ENCODE measurements around the gene TKTL2. TPM values are rescaled to one million over a fixed set of nuclear protein-coding genes. Genes with fewer than 3 reads are reported as not detected.

The TKTL2 gene
- total and polyA plus RNA-seq, 10 of the 15 experiments (the other 5 are each of a cell fraction or from before 2014, with no cell fraction given): 0.03 to 0.04 (median 0.03) TPM; not detected in 7

DNA sequence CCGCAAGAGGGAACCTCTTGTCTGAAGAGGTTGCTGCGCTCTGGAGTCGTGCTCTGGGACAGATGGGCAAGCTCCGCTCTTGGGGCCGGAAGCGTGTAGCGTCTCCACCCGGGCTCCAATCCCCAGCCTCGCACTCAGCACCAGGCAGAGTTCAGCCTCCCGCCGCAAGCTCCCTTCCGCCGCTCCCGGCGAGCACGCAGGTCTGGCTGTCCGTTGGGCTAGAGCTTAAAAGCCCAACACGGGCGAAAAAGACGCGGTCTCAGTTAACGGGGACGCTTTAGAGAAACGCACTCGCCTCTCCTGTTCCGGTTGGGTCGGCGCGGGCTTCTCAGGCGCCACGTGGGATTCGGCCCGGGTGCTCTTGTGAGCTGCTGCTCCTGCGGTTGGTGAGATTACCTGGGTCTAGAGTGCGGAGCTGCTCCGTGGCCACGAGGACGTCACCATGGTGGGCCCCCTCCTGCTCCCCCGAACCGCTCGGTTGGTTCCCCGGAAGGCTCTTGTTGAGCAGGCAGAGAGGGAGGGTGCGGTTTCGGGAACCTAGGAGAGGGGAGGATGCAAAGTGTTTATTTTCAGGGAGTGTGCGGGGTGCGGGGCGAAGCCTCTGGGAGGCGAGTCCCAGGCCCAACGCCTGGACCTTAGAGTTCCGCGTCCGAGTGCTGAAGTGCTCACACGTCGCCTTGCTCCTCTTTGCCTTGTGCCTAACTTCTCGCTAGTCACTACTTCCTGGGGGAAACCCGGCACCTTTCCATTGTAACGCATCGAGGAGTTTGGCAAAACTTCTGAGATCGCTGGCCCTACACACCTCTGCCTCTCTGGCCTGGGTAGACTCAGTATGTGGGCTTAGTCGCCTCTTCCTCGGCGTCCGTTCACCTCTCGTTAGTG, 21.0 kb upstream of the TKTL2 start, which contains the start of gene TMA16 (continued):
- TF ChIP-seq ZNF207 (IDR thresholded peaks at IDR 0.05; ENCODE audit: borderline replicate concordance) (peak; percentile 91), FOS (IDR thresholded peaks at IDR 0.05; ENCODE audit: borderline replicate concordance, extremely low read depth, insufficient read length) (no peak), POLR2A (IDR thresholded peaks at IDR 0.05; ENCODE audit: low read depth, low read length) (peak; percentile 90), POLR2AphosphoS2 (IDR thresholded peaks at IDR 0.05; ENCODE audit: low read depth, low read length) (peak; percentile 73; the same call in 1 of the 2 replicates), SUPT20H (IDR thresholded peaks at IDR 0.05; ENCODE audit: borderline replicate concordance, control insufficient read depth, low read depth, low read length) (no peak), RAD21 (IDR thresholded peaks at IDR 0.05; ENCODE audit: insufficient read depth, low read depth, low read length) (no peak), SUZ12 (IDR thresholded peaks at IDR 0.05; ENCODE audit: unreplicated experiment) (no peak), BCL11A (IDR thresholded peaks at IDR 0.05; ENCODE audit: low read depth, low read length) (0 out of 2 replicates have a peak, but pooled peaks have one; percentile 10), HDAC2 (IDR thresholded peaks at IDR 0.05) (no peak), NR2C2 (IDR thresholded peaks at IDR 0.05; ENCODE audit: borderline replicate concordance, control insufficient read depth, insufficient read length, low read depth) (no peak), ESRRA (IDR thresholded peaks at IDR 0.05; ENCODE audit: low read length) (no peak), CBX5 (IDR thresholded peaks at IDR 0.05; ENCODE audit: low read depth) (peak; percentile 96), BRCA1 (IDR thresholded peaks at IDR 0.05; ENCODE audit: low read depth, low read length) (no peak), RB1 (IDR thresholded peaks at IDR 0.05; ENCODE audit: borderline replicate concordance) (peak; percentile 92; the same call in 1 of the 2 replicates), CEBPB (IDR thresholded peaks at IDR 0.05; ENCODE audit: borderline replicate concordance in 1 of 2, low read depth in 2 of 2, low read length in 2 of 2) (no peak), SMARCA5 (IDR thresholded peaks at IDR 0.05) (peak; percentile 71; the same call in 1 of the 2 replicates), SIX5 (IDR thresholded peaks at IDR 0.05; ENCODE audit: low read depth, low read length, severe bottlenecking) (peak; percentile 65), SRF (IDR thresholded peaks at IDR 0.05; ENCODE audit: low read depth in 2 of 2, low read length in 2 of 2) (peak in 1 of 2 experiments; percentile 74; a peak in 1 of 4 replicates)
- TF ChIP-seq, protein P1, sequence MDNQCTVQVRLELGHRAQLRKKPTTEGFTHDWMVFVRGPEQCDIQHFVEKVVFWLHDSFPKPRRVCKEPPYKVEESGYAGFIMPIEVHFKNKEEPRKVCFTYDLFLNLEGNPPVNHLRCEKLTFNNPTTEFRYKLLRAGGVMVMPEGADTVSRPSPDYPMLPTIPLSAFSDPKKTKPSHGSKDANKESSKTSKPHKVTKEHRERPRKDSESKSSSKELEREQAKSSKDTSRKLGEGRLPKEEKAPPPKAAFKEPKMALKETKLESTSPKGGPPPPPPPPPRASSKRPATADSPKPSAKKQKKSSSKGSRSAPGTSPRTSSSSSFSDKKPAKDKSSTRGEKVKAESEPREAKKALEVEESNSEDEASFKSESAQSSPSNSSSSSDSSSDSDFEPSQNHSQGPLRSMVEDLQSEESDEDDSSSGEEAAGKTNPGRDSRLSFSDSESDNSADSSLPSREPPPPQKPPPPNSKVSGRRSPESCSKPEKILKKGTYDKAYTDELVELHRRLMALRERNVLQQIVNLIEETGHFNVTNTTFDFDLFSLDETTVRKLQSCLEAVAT (IDR thresholded peaks at IDR 0.05): peak; percentile 70
- TF ChIP-seq, protein P2, sequence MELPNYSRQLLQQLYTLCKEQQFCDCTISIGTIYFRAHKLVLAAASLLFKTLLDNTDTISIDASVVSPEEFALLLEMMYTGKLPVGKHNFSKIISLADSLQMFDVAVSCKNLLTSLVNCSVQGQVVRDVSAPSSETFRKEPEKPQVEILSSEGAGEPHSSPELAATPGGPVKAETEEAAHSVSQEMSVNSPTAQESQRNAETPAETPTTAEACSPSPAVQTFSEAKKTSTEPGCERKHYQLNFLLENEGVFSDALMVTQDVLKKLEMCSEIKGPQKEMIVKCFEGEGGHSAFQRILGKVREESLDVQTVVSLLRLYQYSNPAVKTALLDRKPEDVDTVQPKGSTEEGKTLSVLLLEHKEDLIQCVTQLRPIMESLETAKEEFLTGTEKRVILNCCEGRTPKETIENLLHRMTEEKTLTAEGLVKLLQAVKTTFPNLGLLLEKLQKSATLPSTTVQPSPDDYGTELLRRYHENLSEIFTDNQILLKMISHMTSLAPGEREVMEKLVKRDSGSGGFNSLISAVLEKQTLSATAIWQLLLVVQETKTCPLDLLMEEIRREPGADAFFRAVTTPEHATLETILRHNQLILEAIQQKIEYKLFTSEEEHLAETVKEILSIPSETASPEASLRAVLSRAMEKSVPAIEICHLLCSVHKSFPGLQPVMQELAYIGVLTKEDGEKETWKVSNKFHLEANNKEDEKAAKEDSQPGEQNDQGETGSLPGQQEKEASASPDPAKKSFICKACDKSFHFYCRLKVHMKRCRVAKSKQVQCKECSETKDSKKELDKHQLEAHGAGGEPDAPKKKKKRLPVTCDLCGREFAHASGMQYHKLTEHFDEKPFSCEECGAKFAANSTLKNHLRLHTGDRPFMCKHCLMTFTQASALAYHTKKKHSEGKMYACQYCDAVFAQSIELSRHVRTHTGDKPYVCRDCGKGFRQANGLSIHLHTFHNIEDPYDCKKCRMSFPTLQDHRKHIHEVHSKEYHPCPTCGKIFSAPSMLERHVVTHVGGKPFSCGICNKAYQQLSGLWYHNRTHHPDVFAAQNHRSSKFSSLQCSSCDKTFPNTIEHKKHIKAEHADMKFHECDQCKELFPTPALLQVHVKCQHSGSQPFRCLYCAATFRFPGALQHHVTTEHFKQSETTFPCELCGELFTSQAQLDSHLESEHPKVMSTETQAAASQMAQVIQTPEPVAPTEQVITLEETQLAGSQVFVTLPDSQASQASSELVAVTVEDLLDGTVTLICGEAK (IDR thresholded peaks at IDR 0.05; ENCODE audit: borderline replicate concordance): peak; percentile 97
- TF ChIP-seq, protein P3, sequence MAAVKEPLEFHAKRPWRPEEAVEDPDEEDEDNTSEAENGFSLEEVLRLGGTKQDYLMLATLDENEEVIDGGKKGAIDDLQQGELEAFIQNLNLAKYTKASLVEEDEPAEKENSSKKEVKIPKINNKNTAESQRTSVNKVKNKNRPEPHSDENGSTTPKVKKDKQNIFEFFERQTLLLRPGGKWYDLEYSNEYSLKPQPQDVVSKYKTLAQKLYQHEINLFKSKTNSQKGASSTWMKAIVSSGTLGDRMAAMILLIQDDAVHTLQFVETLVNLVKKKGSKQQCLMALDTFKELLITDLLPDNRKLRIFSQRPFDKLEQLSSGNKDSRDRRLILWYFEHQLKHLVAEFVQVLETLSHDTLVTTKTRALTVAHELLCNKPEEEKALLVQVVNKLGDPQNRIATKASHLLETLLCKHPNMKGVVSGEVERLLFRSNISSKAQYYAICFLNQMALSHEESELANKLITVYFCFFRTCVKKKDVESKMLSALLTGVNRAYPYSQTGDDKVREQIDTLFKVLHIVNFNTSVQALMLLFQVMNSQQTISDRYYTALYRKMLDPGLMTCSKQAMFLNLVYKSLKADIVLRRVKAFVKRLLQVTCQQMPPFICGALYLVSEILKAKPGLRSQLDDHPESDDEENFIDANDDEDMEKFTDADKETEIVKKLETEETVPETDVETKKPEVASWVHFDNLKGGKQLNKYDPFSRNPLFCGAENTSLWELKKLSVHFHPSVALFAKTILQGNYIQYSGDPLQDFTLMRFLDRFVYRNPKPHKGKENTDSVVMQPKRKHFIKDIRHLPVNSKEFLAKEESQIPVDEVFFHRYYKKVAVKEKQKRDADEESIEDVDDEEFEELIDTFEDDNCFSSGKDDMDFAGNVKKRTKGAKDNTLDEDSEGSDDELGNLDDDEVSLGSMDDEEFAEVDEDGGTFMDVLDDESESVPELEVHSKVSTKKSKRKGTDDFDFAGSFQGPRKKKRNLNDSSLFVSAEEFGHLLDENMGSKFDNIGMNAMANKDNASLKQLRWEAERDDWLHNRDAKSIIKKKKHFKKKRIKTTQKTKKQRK (IDR thresholded peaks at IDR 0.05; ENCODE audit: low read depth, low read length): no peak
